NK-92 (cell line): Measurements from ENCODE around the gene TULP4.
"Not testable (repeated sequence)": the region's sequence is repeated elsewhere in the genome, so short reads cannot be mapped to it uniquely, and the experiment has no call there.

ENCODE experiments used
- DNase-seq: peaks from one replicate; lab custom pipeline; 2025; ENCODE audit not compliant: unreplicated experiment; lab: John Stamatoyannopoulos, UW

The TULP4 gene

DNA sequence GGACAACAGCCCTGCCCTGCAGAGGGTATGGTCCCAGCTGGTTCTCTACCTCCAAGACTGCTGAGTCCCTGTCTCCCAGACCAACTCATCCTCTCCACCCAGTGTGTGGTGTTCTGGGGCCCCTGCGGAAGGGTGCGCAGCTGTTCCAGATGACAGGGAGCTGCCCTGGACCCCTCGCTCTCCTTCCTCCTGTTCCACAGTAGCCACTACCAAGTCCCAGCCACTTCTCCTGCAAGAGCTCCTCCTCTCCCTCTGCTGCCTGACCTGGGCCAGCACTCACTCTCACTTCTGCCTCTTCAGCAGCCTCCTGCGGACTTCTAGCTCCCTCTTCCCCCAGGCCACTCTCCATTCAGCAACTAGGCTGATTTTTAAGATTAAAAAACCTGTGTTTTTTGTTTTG is 207.5 kb downstream of the TULP4 start:
- DNase-seq: no peak

DNA sequence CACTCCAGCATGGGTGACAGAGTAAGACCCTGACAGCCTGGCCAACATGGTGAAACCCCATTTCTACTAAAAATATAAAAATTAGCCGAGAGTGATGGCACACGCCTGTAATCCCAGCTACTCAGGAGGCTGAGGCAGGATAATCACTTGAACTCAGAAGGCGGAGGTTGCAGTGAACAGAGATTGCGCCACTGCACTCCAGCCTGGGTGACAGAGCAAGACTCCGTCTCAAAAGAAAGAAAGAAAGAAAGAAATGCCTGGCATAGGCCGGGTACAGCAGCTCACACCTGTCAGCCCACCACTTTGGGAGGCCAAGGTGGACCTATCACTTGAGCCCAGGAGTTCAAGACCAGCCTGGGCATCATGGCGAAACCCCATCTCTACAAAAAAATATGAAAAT is 208.7 kb downstream of the TULP4 start:
- DNase-seq: not testable (repeated sequence)

DNA sequence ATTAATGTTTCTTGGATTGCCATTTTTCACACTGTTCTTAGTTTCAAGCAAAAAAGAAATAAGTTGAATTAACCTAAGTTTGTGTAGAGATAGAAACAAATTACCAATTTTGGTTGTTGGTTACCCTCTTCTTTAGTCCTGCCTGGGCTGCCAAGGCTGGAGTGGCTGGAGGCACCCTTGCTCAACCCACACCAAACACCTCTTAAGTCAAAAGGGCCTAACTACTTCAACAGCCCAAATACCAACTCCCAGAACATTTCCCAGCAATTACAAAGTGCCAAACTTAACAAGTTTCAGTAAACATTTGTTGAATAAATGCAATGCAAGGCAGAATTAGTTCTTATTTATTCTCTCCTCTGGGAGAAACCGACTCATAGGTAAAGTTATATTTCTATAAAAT is 209.5 kb downstream of the TULP4 start:
- DNase-seq: no peak

DNA sequence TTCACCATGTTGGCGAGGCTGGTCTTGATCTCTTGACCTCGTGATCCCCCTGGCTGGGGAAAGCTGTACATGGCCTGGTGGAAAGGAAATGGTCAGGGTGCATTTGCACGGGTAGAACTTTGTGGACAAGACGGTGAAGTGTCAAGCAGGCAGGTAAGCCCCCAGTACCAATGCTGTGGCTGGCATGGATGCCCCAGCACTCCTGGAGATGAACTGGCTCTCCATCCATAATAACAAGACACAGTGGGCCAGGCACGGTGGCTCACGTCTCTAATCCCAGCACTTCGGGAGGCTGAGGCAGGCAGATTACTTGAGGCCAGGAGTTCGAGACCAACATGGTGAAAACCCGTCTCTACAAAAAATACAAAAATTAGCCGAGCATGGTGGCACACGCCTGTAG is 210.4 kb downstream of the TULP4 start:
- no peak for DNase-seq

DNA sequence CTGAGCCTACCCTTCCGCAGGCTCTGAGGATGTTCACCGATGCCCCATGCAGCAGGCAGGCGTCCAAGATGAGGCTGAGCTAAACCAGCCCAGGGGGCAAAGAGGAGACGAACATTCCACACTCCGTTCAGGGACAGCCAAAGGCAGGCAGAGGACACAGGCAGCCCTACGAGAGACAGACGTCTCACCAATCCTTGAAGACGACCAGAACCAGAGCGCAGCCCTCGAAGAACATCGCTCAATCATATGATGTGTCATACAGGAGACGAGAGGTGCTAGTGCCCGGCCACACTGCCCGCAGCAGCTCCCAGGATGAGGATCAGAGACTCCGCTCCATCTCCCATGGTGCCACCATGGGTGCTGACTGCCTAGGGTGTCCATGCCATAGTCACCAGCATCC is 212.0 kb downstream of the TULP4 start:
- DNase-seq: no peak

DNA sequence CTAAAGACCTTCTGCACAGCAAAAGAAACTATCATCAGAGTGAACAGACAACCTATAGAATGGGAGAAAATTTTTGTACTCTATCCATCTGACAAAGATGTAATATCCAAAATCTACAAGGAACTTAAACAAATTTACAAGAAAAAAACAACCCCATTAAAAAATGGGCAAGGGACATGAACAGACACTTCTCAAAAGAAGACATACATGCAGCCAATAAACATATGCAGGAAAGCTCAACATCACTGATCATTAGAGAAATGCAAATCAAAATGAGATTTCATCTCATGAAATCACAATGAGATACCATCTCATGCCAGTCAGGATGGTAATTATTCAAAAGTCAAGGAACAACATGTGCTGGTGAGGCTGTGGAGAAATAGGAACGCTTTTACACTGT is 215.6 kb downstream of the TULP4 start:
- DNase-seq: not testable (repeated sequence)

DNA sequence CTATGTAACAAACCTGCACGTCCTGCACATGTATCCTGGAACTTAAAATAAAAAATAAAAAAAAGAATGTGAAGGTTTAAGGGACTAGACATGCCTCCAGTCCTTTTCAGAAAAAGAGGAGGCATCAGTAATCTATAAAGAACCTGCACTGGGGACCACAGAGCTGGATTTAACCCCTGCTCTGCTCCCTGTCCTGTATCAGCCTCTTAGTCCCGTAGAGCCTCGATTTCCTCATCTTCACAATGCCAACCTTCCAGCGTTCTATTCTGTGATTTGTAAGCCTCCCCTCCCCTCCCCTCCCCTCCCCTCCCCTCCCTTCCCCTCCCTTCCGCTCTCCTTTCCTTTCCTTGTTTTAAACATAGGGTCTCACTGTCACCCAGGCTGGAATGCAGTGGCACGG is 216.6 kb downstream of the TULP4 start:
- DNase-seq: no peak

DNA sequence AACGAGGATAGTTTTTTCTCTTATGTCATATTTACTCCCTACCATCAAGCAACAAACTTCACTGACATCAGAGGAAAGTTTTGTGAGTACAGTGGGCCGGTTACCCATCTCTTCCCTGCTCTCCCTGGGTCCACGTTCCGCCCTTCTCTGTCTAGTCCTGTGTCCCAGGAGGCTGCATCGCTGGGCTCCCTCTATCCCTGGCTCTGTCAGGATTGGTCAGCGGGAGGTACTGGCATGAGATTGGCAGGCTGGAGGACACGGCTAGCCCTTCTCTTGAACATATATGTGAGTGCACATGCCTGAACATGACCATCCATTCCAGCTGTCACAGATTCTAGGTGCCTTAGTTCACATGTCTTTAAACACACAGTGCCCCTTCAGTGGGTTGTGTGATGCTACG is 217.4 kb downstream of the TULP4 start:
- DNase-seq: no peak

DNA sequence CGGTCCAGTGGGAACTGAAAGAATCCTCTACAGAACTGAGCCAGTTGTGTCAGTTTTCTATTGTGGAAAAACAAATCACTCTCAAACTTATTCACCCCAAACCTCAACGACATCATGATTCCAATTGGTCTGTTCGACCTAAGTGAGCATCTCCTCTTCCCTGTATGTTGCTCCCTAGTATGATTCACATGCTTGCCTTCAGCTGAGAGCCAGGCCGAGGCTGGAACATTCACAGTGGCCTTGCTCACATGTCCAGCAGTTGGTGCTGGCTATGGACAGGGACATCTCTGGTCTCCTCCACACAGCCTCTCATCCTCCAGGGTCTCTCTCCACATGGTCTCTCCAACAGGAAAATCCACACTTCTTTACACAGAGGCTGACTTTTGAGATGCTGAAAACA is 219.3 kb downstream of the TULP4 start:
- DNase-seq: no peak

DNA sequence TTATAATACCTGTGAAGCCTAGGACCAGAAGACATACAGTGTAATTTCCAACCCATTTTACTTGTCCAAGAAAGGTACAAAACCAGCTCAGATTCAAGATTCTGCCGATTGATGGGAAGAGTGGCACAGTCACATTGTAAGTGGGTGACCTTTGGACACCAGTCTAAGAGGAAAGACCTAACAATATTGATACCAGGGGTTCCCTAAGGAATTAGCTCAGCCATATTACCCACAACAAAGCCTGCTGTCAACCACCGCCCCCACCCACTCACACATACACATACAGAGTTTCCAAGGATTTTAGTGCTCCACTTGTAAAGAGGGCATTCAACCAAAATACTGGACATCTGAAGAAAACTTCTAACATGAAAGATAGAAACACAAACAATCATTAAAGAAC is 219.7 kb downstream of the TULP4 start:
- DNase-seq: no peak

DNA sequence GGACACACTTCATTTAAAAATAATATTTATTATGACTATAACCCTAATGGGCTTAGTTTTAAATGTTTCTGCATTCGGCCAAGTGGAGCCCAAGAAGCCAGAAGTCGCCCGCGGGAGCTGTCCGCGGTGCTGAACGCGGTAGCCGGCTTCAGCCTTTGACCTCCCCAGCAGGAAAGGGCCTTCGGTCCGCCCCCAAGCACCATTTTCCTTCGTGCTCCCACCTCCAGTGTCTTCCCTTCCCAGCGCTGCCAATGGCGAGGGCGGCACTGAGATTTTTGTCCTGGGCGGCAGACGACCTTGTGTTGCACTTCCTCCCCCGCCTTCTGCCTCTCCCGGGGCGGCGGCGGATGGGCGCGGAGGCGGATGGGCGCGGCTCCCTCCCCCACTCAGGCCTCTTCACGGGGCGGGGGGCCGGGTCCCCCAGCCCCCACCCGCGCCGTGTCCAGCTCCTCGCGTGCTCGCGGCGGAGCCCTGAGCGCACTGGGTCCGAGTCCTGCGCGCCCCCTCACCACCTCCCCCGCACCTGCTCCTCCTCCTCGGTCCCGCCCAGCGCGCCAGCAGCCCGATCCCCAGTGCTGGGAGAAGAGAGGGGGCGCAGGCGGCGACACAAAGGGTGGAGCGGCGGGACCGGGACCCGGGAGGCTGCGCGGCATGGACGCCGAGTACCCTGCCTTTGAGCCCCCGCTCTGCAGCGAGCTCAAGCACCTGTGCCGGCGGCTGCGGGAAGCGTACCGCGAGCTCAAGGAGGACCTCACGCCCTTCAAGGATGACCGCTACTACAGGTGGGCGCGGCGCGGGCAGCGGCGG is 224.0 kb downstream of the TULP4 start:
- no peak for DNase-seq

DNA sequence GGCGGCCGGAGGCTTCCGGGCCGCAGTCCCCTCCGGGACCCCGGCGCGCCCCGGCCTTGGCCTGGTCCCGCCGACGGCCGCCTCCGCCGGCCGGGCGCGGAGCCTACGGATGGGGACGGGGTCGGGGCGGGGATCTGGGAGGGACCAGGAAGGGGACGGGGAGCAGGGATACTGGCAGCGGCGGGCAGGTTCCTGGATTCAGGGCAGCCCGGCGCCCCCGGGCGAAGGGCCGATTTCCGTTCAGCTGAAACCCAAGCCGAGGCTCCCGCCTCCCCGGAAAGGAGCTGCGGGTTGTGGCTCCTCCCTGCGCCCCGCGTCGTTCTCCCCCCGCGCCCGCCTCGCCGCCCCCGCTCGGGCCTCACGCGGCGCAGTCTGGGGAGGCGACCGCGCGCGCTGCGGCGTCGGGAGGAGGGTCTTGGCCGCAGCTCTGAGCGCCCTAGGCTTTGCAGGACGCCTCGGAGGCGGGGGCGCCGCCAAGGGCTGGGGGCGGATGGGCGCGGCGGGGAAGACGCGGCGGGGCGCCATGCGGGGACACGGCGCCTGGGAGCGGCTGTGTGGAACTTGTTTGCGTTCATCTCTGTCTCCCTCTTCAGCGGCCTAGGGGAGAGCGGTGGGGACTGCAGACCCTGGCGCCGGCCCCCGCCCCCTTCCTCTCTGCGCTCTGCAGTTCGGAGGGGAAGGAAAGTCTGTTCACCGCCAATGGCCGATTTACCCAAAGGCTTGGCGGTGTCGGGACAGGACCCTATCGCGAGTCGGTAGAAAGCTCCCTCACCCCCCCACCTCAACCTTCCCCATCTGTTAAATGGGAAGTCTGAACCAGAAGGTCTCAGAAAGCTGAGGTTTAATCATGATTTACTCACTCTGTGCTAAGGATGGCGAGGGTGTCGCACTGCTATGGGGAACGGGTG is 224.9 kb downstream of the TULP4 start:
- DNase-seq: no peak

DNA sequence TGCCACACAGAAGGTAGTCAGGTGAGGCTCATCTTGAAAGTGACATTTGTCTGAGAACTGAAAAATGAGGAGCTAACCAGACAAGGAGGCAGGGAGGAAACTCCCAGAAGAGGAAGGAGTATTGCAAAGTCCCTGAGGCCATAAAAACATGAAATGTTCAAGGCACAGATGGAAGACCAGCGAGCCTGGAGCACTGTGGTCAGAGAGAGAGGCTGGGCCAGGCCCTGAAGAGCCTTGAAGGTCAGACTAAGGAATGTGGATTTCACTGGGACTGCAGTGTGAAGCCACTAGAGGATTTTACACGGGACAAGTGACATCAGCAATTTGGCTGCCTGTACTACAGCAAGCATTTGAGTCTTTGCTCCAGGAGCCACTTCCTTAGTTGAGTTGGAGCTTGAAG is 226.5 kb downstream of the TULP4 start:
- no peak for DNase-seq

DNA sequence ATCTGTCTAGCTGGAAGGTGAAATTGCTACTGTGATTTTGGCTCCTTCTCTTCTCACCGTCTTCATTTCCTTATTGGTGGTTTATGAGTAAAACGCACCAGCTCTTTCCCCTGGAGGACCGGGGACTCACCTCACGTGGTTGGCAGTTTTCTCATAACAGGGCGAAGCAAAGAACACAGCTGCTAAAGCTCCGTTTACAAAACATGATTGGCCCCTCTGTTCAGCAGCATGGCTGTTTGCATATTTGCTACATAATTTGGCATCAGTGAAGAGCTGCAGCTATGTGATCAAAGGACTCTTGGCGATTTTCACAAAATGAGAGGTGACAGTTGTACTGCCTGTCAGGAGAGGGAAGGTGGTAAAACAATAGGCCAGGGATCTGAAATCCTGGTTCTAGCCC is 227.1 kb downstream of the TULP4 start:
- DNase-seq: no peak

DNA sequence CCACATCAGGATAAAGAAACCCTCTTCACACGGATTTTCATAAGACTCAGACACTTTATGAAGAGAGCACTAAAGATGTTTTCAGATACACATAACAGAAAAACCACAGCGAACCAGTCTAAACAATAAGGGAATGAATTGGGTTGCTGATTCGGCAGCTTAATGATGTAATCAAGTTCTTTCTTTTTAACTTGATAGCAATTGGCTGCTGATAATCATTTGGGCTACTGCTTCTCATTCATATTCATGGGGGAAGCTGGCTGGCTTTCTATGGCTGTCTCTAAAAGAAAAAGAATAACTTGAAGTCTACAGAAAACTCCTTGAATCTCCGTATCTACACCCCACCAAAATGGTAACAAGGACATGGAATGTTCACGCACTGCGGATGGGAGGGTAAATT is 227.6 kb downstream of the TULP4 start:
- no peak for DNase-seq

DNA sequence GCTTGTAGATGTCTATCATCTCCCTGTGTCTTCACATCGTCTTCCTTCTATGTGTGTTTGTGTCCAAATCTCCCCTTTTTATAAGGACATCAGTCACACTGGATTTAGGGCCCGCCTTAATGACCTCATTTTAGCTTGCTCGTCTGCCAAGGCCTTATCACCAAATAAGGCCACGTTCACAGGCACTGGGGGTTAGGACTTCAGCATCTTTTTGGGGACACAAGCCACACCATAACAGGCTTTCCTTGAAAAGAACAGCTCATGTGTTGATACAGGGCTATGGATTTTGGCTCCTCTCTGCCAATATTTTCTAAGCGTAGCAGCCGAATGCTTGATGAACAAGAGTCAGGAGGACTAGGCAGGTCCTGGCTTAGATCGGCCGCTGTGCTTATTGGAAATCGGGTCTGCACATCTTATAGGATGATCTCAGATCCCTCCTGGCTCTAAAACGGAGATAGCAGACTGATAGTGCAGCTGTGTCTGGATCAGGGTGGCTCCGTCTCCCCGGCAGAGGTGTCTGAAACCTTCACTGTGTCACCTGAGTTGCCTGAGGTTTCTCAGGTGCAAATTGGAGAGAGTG is 231.4 kb downstream of the TULP4 start:
- DNase-seq: no peak

DNA sequence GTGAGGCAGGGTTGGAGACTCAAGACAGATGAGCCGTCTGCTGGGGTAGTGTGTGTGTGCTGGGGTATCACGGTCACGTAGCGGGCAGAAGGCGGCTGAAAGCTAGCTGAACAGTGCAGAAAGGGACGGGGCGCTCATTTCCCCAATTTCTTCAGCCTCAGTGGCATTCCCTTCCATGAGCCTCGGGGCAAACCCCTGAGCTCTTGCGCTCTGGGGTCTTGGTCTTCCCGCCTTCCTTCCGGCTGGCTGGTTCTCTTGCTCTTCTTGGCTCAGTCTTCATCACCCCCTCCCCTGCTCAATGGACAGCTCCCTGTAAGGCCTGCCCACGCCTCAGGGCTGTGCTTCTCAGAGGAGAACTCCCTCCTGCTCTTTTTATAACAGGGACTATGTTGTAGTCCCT is 232.2 kb downstream of the TULP4 start:
- DNase-seq: no peak

DNA sequence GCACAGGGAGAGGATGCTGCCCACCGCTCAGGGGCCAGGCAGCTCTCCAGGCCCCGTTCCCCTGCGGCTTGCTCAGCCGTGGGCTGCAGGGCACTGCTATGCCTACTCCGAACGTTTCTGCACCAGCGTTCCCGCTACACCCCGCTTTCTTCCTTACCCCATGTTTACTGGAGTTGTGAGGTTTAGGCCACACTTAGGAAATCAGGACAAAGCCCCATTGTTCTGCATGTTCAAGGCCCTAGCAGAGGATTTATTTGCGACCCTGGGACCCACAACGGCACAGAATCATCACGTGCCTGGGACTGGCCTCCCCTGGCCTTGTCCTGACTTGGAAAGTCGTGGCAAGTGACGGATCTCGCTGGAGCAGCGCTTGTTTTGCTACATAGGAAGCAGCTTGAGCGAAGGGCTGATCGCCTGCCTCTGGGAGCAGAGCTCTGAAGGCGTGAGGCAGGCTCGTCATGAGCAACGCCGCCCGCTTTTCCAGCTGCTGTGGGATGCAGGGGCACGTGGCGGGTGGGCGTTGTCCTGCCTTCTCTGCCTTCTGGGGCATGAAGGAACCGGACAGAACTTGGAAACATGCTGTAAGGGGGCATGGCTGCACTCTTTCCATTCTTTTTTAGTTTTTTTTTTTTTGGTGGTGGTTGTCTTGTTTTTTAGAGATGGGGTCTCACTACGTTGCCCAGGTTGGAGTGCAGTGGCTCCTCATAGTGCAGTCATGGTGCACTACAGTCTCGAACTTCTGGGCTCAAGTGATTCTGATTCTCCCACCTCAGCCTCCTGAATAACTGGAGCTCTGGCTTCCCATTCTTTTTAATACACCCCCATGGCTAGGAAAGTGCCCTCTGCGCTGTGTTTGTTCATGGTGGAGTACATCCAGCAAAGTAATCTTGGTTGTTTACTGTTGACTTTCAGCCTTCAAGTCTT is 233.0 kb downstream of the TULP4 start:
- DNase-seq: no peak

DNA sequence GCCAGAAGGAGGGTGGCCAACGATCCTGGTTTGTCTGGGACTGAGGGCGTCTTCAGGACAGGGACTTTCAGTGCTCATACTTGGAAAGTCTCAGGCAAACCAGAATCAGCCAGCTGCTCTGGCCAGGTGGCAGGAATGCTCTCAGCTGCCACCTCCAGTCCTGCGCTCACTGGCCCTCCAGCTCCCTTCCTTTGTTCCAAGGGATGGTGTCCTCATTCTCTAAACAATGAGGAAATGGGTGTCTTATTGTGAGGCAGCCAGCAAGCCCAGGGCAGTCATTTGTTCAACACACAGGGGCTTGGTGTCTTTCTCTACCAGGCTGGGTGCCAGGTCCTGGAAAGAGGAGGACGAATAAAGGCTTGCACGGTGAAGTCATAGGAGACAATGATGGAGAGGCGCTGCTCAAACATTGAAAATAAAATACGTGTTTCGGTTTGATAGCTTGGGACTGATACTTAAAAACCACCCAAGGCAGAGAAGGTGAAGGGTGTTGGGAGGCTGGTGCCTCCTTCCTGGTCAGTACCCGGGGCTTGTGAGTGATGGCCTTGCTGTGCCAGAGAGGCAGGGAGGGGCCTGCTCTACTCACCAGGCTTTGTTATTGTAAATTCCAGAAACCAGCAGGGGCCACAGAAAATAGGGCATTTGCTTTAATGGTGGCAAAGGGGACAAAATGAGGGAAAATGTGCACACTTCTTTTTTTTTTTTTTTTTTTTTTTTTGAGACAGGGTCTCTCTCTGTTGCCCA is 236.3 kb downstream of the TULP4 start:
- no peak for DNase-seq
